Ovary (tissue), 3 donors: ENCODE data around the gene BBLN.

Source experiments
- CTCF ChIP-seq, 3 donors: fragments of 450-650 bp in 2 of 3; fragments of 200-600 bp in 1 of 3; IDR thresholded peaks; one replicate each; pipeline versions ENCODE4 v1.5.1 to v1.8.0; 2016 to 2022; ENCODE audit warnings: antibody characterized with exemption in 3 of 3, mild to moderate bottlenecking in 1 of 3
- POLR2A ChIP-seq: fragments of 450-650 bp; IDR thresholded peaks from one replicate; pipeline ENCODE4 v1.6.1; 2017; ENCODE audit warnings: antibody characterized with exemption, mild to moderate bottlenecking, moderate library complexity
- donor health status: DM: no; HTN: no; CAD: no.

DNA sequence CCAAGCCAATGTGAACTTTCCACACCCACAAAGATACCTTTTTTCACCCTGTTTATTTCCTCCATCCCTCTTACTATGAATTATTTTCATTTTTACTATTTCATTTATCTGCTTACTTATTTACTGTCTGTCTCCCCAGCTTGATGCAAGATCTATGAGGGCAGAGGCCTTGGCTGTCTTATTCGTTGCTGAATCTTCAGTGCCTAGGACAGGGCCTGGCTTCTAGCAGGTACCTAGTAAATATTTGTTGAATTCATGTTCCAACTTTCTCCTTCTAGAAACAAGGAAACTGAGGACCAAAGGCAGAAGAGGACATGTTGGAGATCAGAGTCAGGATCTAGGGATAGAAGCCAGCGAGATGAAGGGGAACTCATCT lies 42.6 kb downstream of the BBLN start:
- TF ChIP-seq CTCF (IDR thresholded peaks at IDR 0.05): no peak
- TF ChIP-seq POLR2A: no peak
